ENCODE results near the gene NKD2.

The NKD2 gene

DNA sequence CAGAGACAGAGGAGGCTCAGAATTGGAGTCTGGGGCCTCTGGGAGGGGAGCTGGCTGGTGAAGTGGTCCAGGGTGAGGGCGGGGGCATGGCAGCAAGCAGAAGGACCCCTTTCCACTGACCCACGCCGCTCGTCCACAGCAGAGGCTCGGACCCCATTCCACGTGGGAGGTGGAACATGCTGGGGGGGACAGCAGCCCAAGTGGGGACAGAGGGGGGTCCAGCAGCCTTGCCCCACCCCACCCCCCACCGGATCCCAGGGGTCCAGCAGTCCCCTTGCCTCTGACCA is 25.4 kb upstream of the NKD2 start:
- TF ChIP-seq, protein P1, sequence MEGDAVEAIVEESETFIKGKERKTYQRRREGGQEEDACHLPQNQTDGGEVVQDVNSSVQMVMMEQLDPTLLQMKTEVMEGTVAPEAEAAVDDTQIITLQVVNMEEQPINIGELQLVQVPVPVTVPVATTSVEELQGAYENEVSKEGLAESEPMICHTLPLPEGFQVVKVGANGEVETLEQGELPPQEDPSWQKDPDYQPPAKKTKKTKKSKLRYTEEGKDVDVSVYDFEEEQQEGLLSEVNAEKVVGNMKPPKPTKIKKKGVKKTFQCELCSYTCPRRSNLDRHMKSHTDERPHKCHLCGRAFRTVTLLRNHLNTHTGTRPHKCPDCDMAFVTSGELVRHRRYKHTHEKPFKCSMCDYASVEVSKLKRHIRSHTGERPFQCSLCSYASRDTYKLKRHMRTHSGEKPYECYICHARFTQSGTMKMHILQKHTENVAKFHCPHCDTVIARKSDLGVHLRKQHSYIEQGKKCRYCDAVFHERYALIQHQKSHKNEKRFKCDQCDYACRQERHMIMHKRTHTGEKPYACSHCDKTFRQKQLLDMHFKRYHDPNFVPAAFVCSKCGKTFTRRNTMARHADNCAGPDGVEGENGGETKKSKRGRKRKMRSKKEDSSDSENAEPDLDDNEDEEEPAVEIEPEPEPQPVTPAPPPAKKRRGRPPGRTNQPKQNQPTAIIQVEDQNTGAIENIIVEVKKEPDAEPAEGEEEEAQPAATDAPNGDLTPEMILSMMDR (conservative IDR thresholded peaks at IDR 0.05; ENCODE audit: control insufficient read depth, insufficient read depth, low read depth, low read length), result no peak
- DNase-seq (ENCODE audit: low read depth), result no peak
- H3K4me3 ChIP-seq (ENCODE audit: control insufficient read depth, low read depth, low read length), result no peak overlapping the region

- TF ChIP-seq, protein P1 (conservative IDR thresholded peaks at IDR 0.05; ENCODE audit: control insufficient read depth, insufficient read depth, low read depth, low read length), result no peak
- H3K4me3 ChIP-seq (ENCODE audit: control insufficient read depth, low read depth, low read length), result no peak overlapping the region
- no peak for DNase-seq (ENCODE audit: low read depth)
These were observed 25.0 kb upstream of the NKD2 start for GRCh38 chr5:983568-983967.

DNA sequence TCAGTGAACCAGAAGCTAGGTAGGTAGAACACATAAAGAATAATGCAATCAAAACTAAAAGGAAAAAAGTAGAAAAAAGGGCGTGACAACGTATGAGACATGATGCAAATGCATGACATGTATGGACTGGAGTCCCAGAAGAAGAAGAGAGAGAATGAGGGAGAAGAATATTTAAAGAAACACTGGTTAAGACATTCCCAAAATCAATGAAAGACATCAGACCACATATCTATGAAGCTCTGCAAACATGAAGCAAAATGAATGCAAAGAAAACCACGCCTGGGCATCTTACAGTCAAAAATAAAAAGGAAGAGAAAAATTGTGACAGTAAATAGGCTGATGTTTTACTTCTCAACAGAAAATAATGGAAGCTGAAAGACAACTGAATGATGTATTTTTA is 23.8 kb upstream of the NKD2 start:
- TF ChIP-seq, protein P1 (conservative IDR thresholded peaks at IDR 0.05; ENCODE audit: control insufficient read depth, insufficient read depth, low read depth, low read length), result no peak
- DNase-seq (ENCODE audit: low read depth), result no peak

DNA sequence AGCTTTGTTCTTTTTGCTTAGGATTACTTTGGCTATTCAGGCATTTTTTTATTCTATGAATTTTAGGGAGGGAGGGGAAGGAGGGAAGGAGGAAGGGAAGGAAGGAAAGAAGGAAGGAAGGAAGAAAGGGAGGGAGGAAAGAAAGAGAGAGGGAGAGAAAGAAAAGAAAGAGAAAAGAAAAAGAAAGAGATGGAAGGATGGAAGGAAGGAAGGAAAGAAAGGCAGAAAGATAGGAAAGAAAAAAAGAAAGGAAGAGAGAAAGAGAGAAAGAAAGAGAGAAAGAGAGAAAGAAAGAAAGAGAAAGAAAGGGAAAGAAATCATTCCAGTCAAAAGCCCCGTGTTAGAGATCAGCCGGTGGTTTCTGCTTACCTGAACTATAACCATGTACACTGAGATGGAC is 20.8 kb upstream of the NKD2 start:
- DNase-seq (ENCODE audit: low read depth), result no peak
- no peak overlapping the region for H3K4me3 ChIP-seq (ENCODE audit: control insufficient read depth, low read depth, low read length)
- TF ChIP-seq, protein P1 (conservative IDR thresholded peaks at IDR 0.05; ENCODE audit: control insufficient read depth, insufficient read depth, low read depth, low read length), result no peak

More for the DNA sequence above, 23.8 kb upstream of the NKD2 start:
- H3K4me3 ChIP-seq (ENCODE audit: control insufficient read depth, low read depth, low read length), result no peak overlapping the region

DNA sequence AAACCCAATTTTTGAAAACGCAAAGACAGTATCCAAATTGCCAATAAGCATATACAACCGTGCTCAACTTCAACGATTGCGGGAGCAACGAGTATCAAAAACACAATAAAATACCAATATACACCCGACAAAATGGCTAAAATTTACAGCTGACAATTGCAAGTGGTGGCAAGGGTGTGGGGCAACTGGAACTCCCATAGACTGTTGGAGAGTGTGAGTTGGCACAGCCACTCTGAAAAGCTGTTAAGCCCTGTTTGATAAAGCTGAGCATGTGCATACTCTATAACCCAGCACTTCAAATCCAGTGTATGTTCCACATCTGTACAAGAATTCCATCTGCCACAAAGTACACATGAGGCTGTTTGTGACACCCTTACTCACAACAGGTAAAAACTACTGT is 20.3 kb upstream of the NKD2 start:
- TF ChIP-seq, protein P1 (conservative IDR thresholded peaks at IDR 0.05; ENCODE audit: control insufficient read depth, insufficient read depth, low read depth, low read length), result no peak
- no peak overlapping the region for H3K4me3 ChIP-seq (ENCODE audit: control insufficient read depth, low read depth, low read length)
- DNase-seq (ENCODE audit: low read depth), result no peak

GRCh38 chr5:989961-990530 is 18.6 kb upstream of the NKD2 start:
- no peak overlapping the region for H3K4me3 ChIP-seq (ENCODE audit: control insufficient read depth, low read depth, low read length)
- DNase-seq (ENCODE audit: low read depth), result peak; percentile 40
- TF ChIP-seq, protein P1 (conservative IDR thresholded peaks at IDR 0.05; ENCODE audit: control insufficient read depth, insufficient read depth, low read depth, low read length), result peak; percentile 17
